Panc1 (cell line): ENCODE results near the gene MTA1. TPM values are rescaled to one million over a fixed set of nuclear protein-coding genes. Genes with fewer than 3 reads are reported as not detected.

Source experiments
- ATAC-seq: fragments of 200-7000 bp; cut with Tn5 transposase; 2 replicates; pipeline ENCODE4 v1.9.1; 2020; ENCODE audit warnings: mild to moderate bottlenecking, moderate library complexity
- BruUV-seq: library from RNA; stranded (reverse); fragments of 400-500 nt; replicated peaks from 2 replicates; lab custom pipeline; 2021; lab: Mats Ljungman, UMichigan
- CTCF ChIA-PET: fragments of 300-600 bp; sonication (Branson Sonifier 250); formaldehyde crosslinking; loops from one replicate; lab custom pipeline; 2022; ENCODE audit warnings: antibody characterized with exemption; lab: Charles Lee
- POLR2A ChIA-PET: fragments of 300-600 bp; sonication (Branson Sonifier 250); formaldehyde crosslinking; loops from one replicate; lab custom pipeline; 2022; ENCODE audit warnings: antibody characterized with exemption; lab: Charles Lee
- DNase-seq: peaks from one replicate; pipeline ENCODE4 v3.0.0-alpha.2; 2010; ENCODE audit warnings: low read depth, low spot score
- H3K27ac ChIP-seq: 2 replicates; pipeline ENCODE4 v1.5.1; 2011; ENCODE audit warnings: mild to moderate bottlenecking, low read length, inconsistent platforms
- H3K27me3 ChIP-seq: fragments of 200-500 bp; sonication (Bioruptor generic); 2 replicates; pipeline ENCODE4 v1.6.0; 2014; ENCODE audit warnings: low read length, inconsistent platforms; ENCODE audit not compliant: control insufficient read depth, insufficient read depth
- H3K36me3 ChIP-seq: fragments of 200-500 bp; sonication (Bioruptor generic); 2 replicates; pipeline ENCODE4 v1.5.1; 2014; ENCODE audit warnings: inconsistent platforms, mild to moderate bottlenecking, low read length, moderate library complexity; ENCODE audit not compliant: control insufficient read depth, insufficient read depth
- H3K4me1 ChIP-seq: 2 replicates; pipeline ENCODE4 v1.5.1; 2011; ENCODE audit warnings: inconsistent platforms, mild to moderate bottlenecking, low read length, moderate library complexity; ENCODE audit not compliant: control insufficient read depth, insufficient read depth
- H3K4me3 ChIP-seq, 2 experiments: 2 replicates each; pipeline ENCODE4 v1.5.1; 2011 to 2012; ENCODE audit warnings: low read depth in 2 of 2, low read length in 2 of 2, mild to moderate bottlenecking in 2 of 2, inconsistent platforms in 1 of 2, moderate library complexity in 1 of 2
- H3K9me3 ChIP-seq: fragments of 200-500 bp; sonication (Bioruptor generic); 2 replicates; pipeline ENCODE4 v1.5.1; 2014; ENCODE audit warnings: low read depth, mild to moderate bottlenecking, inconsistent platforms, low read length, moderate library complexity; ENCODE audit not compliant: control insufficient read depth, insufficient read depth
- POLR2AphosphoS5 ChIP-seq: IDR thresholded peaks from 2 replicates; pipeline ENCODE4 v1.6.1; 2012; ENCODE audit warnings: mild to moderate bottlenecking, low read depth, low read length, moderate library complexity
- SIN3A ChIP-seq: IDR thresholded peaks from 2 replicates; pipeline ENCODE4 v1.6.1; 2012; ENCODE audit warnings: low read depth, mild to moderate bottlenecking, low read length, moderate library complexity, borderline replicate concordance; ENCODE audit not compliant: insufficient read depth
- TCF7L2 ChIP-seq: IDR thresholded peaks from 2 replicates; pipeline ENCODE4 v1.6.1; 2011; ENCODE audit warnings: mild to moderate bottlenecking, low read depth, low read length, inconsistent platforms
- in situ Hi-C: cut with HindIII; loops from 2 replicates; pipeline ENCODE4 v1.10.0; 2016; ENCODE audit warnings: low sequenced_read_pairs, low pct_unique_long_range_greater_than_20kb
- intact Hi-C: fragments of 100-400 bp; cut with micrococcal nuclease; formaldehyde crosslinking; loops from one replicate; pipeline ENCODE4 v1.10.0; 2022; ENCODE audit not compliant: unreplicated experiment
- total RNA-seq: library from RNA; stranded (reverse); gene quantifications from one replicate; pipeline ENCODE4 v1.2.1, GENCODE V29; 2021; ENCODE audit not compliant: unreplicated experiment
- TF ChIP-seq, protein P1 (sequence below): fragments of 450-650 bp; IDR thresholded peaks from 2 replicates; pipeline ENCODE4 v1.5.1; 2017; ENCODE audit warnings: mild to moderate bottlenecking
- TF ChIP-seq, protein P2 (sequence below), 2 experiments: IDR thresholded peaks; 2 replicates each; pipeline ENCODE4 v1.6.1; 2011 to 2012; ENCODE audit warnings: low read depth in 2 of 2, control low read depth in 1 of 2, low read length in 1 of 2, mild to moderate bottlenecking in 1 of 2, moderate library complexity in 1 of 2; ENCODE audit not compliant: insufficient read depth in 1 of 2

Gene MTA1
- total RNA-seq, 1 experiment from 2014 or later = 105 TPM

GRCh38 chr14:105377555-105378182 is 42.0 kb upstream of the MTA1 start:
- POLR2A ChIA-PET = no interaction called here
- CTCF ChIA-PET = no interaction called here
- intact Hi-C loops = loop anchor here (10.0 kb wide), 1 partner anchor 107 kb away; the partner anchor contains the start of gene CRIP1
- Histone ChIP-seq H3K27me3 (no peaks in the 10 kb centered on the region), H3K9me3 (no peaks in the 10 kb centered on the region), H3K4me1 (no peaks in the 10 kb centered on the region), H3K36me3 (no peaks in the 10 kb centered on the region), H3K4me3 (no peak overlapping the region), H3K27ac (no peak overlapping the region)
- no peak for TF ChIP-seq TCF7L2
- TF ChIP-seq POLR2AphosphoS5 = no peak
- no peak for TF ChIP-seq SIN3A
- TF ChIP-seq, protein P1, sequence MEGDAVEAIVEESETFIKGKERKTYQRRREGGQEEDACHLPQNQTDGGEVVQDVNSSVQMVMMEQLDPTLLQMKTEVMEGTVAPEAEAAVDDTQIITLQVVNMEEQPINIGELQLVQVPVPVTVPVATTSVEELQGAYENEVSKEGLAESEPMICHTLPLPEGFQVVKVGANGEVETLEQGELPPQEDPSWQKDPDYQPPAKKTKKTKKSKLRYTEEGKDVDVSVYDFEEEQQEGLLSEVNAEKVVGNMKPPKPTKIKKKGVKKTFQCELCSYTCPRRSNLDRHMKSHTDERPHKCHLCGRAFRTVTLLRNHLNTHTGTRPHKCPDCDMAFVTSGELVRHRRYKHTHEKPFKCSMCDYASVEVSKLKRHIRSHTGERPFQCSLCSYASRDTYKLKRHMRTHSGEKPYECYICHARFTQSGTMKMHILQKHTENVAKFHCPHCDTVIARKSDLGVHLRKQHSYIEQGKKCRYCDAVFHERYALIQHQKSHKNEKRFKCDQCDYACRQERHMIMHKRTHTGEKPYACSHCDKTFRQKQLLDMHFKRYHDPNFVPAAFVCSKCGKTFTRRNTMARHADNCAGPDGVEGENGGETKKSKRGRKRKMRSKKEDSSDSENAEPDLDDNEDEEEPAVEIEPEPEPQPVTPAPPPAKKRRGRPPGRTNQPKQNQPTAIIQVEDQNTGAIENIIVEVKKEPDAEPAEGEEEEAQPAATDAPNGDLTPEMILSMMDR = no peak
- TF ChIP-seq, protein P2, sequence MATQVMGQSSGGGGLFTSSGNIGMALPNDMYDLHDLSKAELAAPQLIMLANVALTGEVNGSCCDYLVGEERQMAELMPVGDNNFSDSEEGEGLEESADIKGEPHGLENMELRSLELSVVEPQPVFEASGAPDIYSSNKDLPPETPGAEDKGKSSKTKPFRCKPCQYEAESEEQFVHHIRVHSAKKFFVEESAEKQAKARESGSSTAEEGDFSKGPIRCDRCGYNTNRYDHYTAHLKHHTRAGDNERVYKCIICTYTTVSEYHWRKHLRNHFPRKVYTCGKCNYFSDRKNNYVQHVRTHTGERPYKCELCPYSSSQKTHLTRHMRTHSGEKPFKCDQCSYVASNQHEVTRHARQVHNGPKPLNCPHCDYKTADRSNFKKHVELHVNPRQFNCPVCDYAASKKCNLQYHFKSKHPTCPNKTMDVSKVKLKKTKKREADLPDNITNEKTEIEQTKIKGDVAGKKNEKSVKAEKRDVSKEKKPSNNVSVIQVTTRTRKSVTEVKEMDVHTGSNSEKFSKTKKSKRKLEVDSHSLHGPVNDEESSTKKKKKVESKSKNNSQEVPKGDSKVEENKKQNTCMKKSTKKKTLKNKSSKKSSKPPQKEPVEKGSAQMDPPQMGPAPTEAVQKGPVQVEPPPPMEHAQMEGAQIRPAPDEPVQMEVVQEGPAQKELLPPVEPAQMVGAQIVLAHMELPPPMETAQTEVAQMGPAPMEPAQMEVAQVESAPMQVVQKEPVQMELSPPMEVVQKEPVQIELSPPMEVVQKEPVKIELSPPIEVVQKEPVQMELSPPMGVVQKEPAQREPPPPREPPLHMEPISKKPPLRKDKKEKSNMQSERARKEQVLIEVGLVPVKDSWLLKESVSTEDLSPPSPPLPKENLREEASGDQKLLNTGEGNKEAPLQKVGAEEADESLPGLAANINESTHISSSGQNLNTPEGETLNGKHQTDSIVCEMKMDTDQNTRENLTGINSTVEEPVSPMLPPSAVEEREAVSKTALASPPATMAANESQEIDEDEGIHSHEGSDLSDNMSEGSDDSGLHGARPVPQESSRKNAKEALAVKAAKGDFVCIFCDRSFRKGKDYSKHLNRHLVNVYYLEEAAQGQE (IDR thresholded peaks at IDR 0.05; ENCODE audit: insufficient read depth in 1 of 2, low read depth in 2 of 2, low read length in 1 of 2) = no peak
- no peak for DNase-seq
- in situ Hi-C loops = no loop called here
- ATAC-seq = no peak
- BruUV-seq = no TSS peak

DNA sequence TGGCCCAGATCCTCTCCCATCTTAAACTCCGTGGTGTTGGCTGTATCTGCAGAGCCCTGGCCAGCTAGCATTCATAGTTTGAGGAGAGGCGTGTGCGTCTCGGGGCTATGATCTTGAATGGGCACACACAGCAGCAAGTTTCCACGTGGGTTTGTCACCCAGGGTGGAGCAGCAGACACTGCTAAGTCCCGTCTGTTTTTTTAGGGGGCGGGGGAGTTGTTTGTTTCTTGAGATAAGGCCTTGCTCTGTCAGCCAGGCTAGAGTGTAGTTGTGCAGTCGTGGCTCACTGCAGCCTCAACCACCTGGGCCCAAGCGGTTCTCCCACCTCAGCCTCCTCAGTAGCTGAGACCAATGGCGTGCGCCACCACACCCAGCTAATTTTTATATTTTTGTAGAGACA is 41.4 kb upstream of the MTA1 start:
- no peaks in the 10 kb centered on the region for H3K9me3 ChIP-seq
- no peaks in the 10 kb centered on the region for H3K36me3 ChIP-seq
- H3K27me3 ChIP-seq = no peaks in the 10 kb centered on the region
- POLR2A ChIA-PET = no interaction called here
- ATAC-seq (no peak), DNase-seq (no peak)
- intact Hi-C loops (loop anchor here (10.0 kb wide), 1 partner anchor 107 kb away; the partner anchor contains the start of gene CRIP1), in situ Hi-C loops (no loop called here)
- no peak overlapping the region for H3K27ac ChIP-seq
- no TSS peak for BruUV-seq
- CTCF ChIA-PET = no interaction called here
- no peaks in the 10 kb centered on the region for H3K4me1 ChIP-seq
- TF ChIP-seq, protein P1 = no peak
- TF ChIP-seq, protein P2 (IDR thresholded peaks at IDR 0.05; ENCODE audit: insufficient read depth in 1 of 2, low read depth in 2 of 2, low read length in 1 of 2) = no peak
- no peak for TF ChIP-seq POLR2AphosphoS5
- H3K4me3 ChIP-seq = no peak overlapping the region
